Caco-2 (cell line): ENCODE data around the gene ARHGDIB. TPM values are rescaled to one million over a fixed set of nuclear protein-coding genes. Genes with fewer than 3 reads are reported as not detected.
A peak's percentile ranks its signal among the peaks of the same experiment; 100 is the strongest.

Source experiments
- BruUV-seq: library from RNA; stranded (reverse); fragments of 400-500 nt; replicated peaks from 2 replicates; lab custom pipeline; 2021; lab: Mats Ljungman, UMichigan
- CTCF ChIA-PET: fragments of 300-600 bp; sonication (Branson Sonifier 250); formaldehyde crosslinking; loops from one replicate; lab custom pipeline; 2022; ENCODE audit warnings: antibody characterized with exemption; lab: Charles Lee
- POLR2A ChIA-PET: fragments of 300-600 bp; sonication (Branson Sonifier 250); formaldehyde crosslinking; loops from one replicate; lab custom pipeline; 2022; ENCODE audit warnings: antibody characterized with exemption; lab: Charles Lee
- DNase-seq, 2 experiments: peaks; one replicate each; pipeline versions ENCODE4 v3.0.0 to v3.0.0-alpha.2; 2020 to 2022
- H3K27me3 ChIP-seq: replicated peaks from 2 replicates; pipeline ENCODE4 v1.6.0; 2011; ENCODE audit warnings: low read length; ENCODE audit not compliant: control insufficient read depth, insufficient read depth
- H3K36me3 ChIP-seq: 2 replicates; pipeline ENCODE4 v1.5.1; 2011; ENCODE audit warnings: low read length; ENCODE audit not compliant: control insufficient read depth, insufficient read depth
- H3K4me1 ChIP-seq: fragments of 250-450 bp; sonication (Bioruptor Pico); 2 replicates; pipeline ENCODE4 v1.5.1; 2020; ENCODE audit warnings: mild to moderate bottlenecking
- H3K4me3 ChIP-seq: 2 replicates; pipeline ENCODE4 v1.5.1; 2011; ENCODE audit warnings: low read depth, mild to moderate bottlenecking, control low read depth, low read length
- H3K9me3 ChIP-seq: fragments of 250-450 bp; sonication (Bioruptor Pico); 2 replicates; pipeline ENCODE4 v1.5.1; 2020; ENCODE audit warnings: mild to moderate bottlenecking, moderate library complexity
- H3K27ac Mint-ChIP-seq: one replicate; pipeline ENCODE4 v1.8.0; 2022; ENCODE audit warnings: mixed read lengths; ENCODE audit not compliant: unreplicated experiment
- H3K27me3 Mint-ChIP-seq: one replicate; pipeline ENCODE4 v1.8.0; 2022; ENCODE audit warnings: mixed read lengths; ENCODE audit not compliant: insufficient read depth, unreplicated experiment
- H3K36me3 Mint-ChIP-seq: one replicate; pipeline ENCODE4 v1.8.0; 2022; ENCODE audit warnings: mild to moderate bottlenecking, mixed read lengths; ENCODE audit not compliant: insufficient read depth, unreplicated experiment
- H3K4me1 Mint-ChIP-seq: one replicate; pipeline ENCODE4 v1.8.0; 2022; ENCODE audit warnings: low read depth, mixed read lengths; ENCODE audit not compliant: unreplicated experiment
- H3K4me3 Mint-ChIP-seq: one replicate; pipeline ENCODE4 v1.8.0; 2022; ENCODE audit warnings: mild to moderate bottlenecking, moderate library complexity, mixed read lengths; ENCODE audit not compliant: unreplicated experiment
- H3K9me3 Mint-ChIP-seq: one replicate; pipeline ENCODE4 v1.8.0; 2022; ENCODE audit warnings: mixed read lengths; ENCODE audit not compliant: unreplicated experiment
- CTCF ChIP-seq, 2 experiments: fragments of 200-600 bp in 1 of 2; IDR thresholded peaks; 1 replicate in 1 of 2; 2 replicates in 1 of 2; pipeline versions ENCODE4 v1.5.1 to v1.8.0; 2011 to 2022; ENCODE audit warnings: antibody characterized with exemption in 1 of 2, control low read depth in 1 of 2, inconsistent platforms in 1 of 2, low read depth in 1 of 2, low read length in 1 of 2, mild to moderate bottlenecking in 1 of 2, moderate library complexity in 1 of 2; ENCODE audit not compliant: insufficient read depth in 1 of 2, severe bottlenecking in 1 of 2, unreplicated experiment in 1 of 2
- intact Hi-C: fragments of 100-400 bp; cut with micrococcal nuclease; formaldehyde crosslinking; loops from one replicate; pipeline ENCODE4 v1.10.0; 2022; ENCODE audit not compliant: unreplicated experiment
- total RNA-seq: library from RNA; stranded (reverse); gene quantifications from 2 replicates; pipeline ENCODE4 v1.2.3, GENCODE V29; 2022

ARHGDIB gene
- total RNA-seq, 1 experiment from 2014 or later, result 15.9 TPM

GRCh38 chr12:14997998-14998397 lies 36.6 kb upstream of the ARHGDIB start:
- ChIA-PET POLR2A (no interaction called here), CTCF (no interaction called here)
- no TSS peak for BruUV-seq
- TF ChIP-seq CTCF (IDR thresholded peaks at IDR 0.05; ENCODE audit: insufficient read depth in 1 of 2, low read depth in 1 of 2, low read length in 1 of 2, severe bottlenecking in 1 of 2, unreplicated experiment in 1 of 2), result no peak
- Mint-ChIP-seq H3K36me3 (no peaks in the 10 kb centered on the region), H3K4me1 (peaks cover 7% of the 10 kb centered on the region), H3K4me3 (no peak overlapping the region), H3K9me3 (no peaks in the 10 kb centered on the region), H3K27ac (no peak overlapping the region), H3K27me3 (peaks cover 18% of the 10 kb centered on the region)
- no peaks in the 10 kb centered on the region for H3K36me3 ChIP-seq
- 0 out of 2 replicates have a peak, but pooled peaks cover 4% of the 10 kb centered on the region for H3K4me1 ChIP-seq
- no peak overlapping the region for H3K4me3 ChIP-seq
- H3K9me3 ChIP-seq, result no peaks in the 10 kb centered on the region
- no peak for DNase-seq
- peaks cover 2% of the 10 kb centered on the region; the same call in 1 of the 2 replicates for H3K27me3 ChIP-seq
- intact Hi-C loops, result no loop called here

- BruUV-seq, result no TSS peak
- CTCF ChIA-PET, result interaction anchor here (0.6 to 2.4 kb wide), 13 partner anchors 16 to 194 kb away, joined by 3 to 38 read pairs (median 4); partner anchors contain the start of genes ART4, C12orf60, ERP27 and WBP11
- TF ChIP-seq CTCF (IDR thresholded peaks at IDR 0.05; ENCODE audit: insufficient read depth in 1 of 2, low read depth in 1 of 2, low read length in 1 of 2, severe bottlenecking in 1 of 2, unreplicated experiment in 1 of 2), result peak; percentile 69 to 74
- Mint-ChIP-seq H3K4me1 (peaks cover 7% of the 10 kb centered on the region), H3K27me3 (peaks cover 14% of the 10 kb centered on the region), H3K9me3 (peaks cover 4% of the 10 kb centered on the region), H3K36me3 (no peaks in the 10 kb centered on the region), H3K27ac (no peak overlapping the region), H3K4me3 (no peak overlapping the region)
- Histone ChIP-seq H3K36me3 (no peaks in the 10 kb centered on the region), H3K4me3 (no peak overlapping the region), H3K4me1 (0 out of 2 replicates have a peak, but pooled peaks cover 4% of the 10 kb centered on the region), H3K9me3 (no peaks in the 10 kb centered on the region), H3K27me3 (no peaks in the 10 kb centered on the region)
- intact Hi-C loops, result loop anchor here (1.0 kb wide), 5 partner anchors 59 to 366 kb away; no protein-coding TSS in a partner anchor
- DNase-seq, result peak in 1 of 2 experiments; percentile 46
- POLR2A ChIA-PET, result no interaction called here
Measured at GRCh38 chr12:14995583-14996425, 34.4 kb upstream of the ARHGDIB start.

- Mint-ChIP-seq H3K9me3 (peaks cover 16% of the 10 kb centered on the region), H3K4me3 (no peak overlapping the region), H3K36me3 (no peaks in the 10 kb centered on the region), H3K27me3 (peaks cover 11% of the 10 kb centered on the region), H3K4me1 (no peaks in the 10 kb centered on the region), H3K27ac (no peak overlapping the region)
- Histone ChIP-seq H3K9me3 (no peaks in the 10 kb centered on the region), H3K4me1 (0 out of 2 replicates have a peak, but pooled peaks cover under 1% of the 10 kb centered on the region), H3K27me3 (no peaks in the 10 kb centered on the region), H3K4me3 (no peak overlapping the region), H3K36me3 (no peaks in the 10 kb centered on the region)
- TF ChIP-seq CTCF (IDR thresholded peaks at IDR 0.05; ENCODE audit: insufficient read depth in 1 of 2, low read depth in 1 of 2, low read length in 1 of 2, severe bottlenecking in 1 of 2, unreplicated experiment in 1 of 2), result no peak
- no TSS peak for BruUV-seq
- DNase-seq, result no peak
- intact Hi-C loops, result loop anchor here (1.0 kb wide), 2 partner anchors 57 to 183 kb away; no protein-coding TSS in a partner anchor
- ChIA-PET POLR2A (no interaction called here), CTCF (interaction anchor here (1.3 kb wide), 1 partner anchor 183 kb away, joined by 6 read pairs; no protein-coding TSS in a partner anchor)
Measured at GRCh38 chr12:14994610-14995009, 33.2 kb upstream of the ARHGDIB start.
